Activated naive CD4-positive, alpha-beta T cell treated with anti-CD3 and anti-CD28 coated beads for 36 hours (primary cell): ENCODE measurements around the gene SDK2. TPM values are rescaled to one million over a fixed set of nuclear protein-coding genes. Genes with fewer than 3 reads are reported as not detected.

Experiments
- CTCF ChIA-PET: fragments of 350-600 bp; sonication (Branson Sonifier 250); formaldehyde crosslinking; loops from one replicate; lab custom pipeline; 2021; ENCODE audit warnings: antibody characterized with exemption; lab: Charles Lee
- DNase-seq: peaks from one replicate; pipeline ENCODE4 v3.0.0-alpha.2; 2020
- H3K27ac Mint-ChIP-seq: one replicate; pipeline ENCODE4 v1.8.0; 2021; ENCODE audit warnings: mild to moderate bottlenecking, mixed read lengths
- H3K27me3 Mint-ChIP-seq: one replicate; pipeline ENCODE4 v1.8.0; 2021; ENCODE audit warnings: low read depth, mixed read lengths
- H3K36me3 Mint-ChIP-seq: one replicate; pipeline ENCODE4 v1.8.0; 2021; ENCODE audit warnings: low read depth, mixed read lengths
- H3K4me1 Mint-ChIP-seq: one replicate; pipeline ENCODE4 v1.8.0; 2021; ENCODE audit warnings: low read depth, mixed read lengths
- H3K4me3 Mint-ChIP-seq: one replicate; pipeline ENCODE4 v1.8.0; 2021; ENCODE audit warnings: mild to moderate bottlenecking, moderate library complexity, mixed read lengths
- H3K9me3 Mint-ChIP-seq: one replicate; pipeline ENCODE4 v1.8.0; 2021; ENCODE audit warnings: mixed read lengths
- intact Hi-C: fragments of 100-400 bp; cut with micrococcal nuclease; formaldehyde crosslinking; loops from one replicate; pipeline ENCODE4 v1.15.1; 2023
- total RNA-seq, 2 experiments: library from RNA; stranded (reverse); gene quantifications; one replicate each; pipeline ENCODE4 v1.2.3, GENCODE V29; 2021

Gene SDK2
- total RNA-seq, 2 experiments from 2014 or later = 0.27 to 0.50 TPM

- no peaks in the 10 kb centered on the region for H3K36me3 Mint-ChIP-seq
- CTCF ChIA-PET = interaction anchor here (1.9 kb wide), 1 partner anchor 210 kb away, joined by 6 read pairs; no protein-coding TSS in a partner anchor
These were observed 4.3 kb downstream of the SDK2 start for GRCh38 chr17:73639932-73640331.

DNA sequence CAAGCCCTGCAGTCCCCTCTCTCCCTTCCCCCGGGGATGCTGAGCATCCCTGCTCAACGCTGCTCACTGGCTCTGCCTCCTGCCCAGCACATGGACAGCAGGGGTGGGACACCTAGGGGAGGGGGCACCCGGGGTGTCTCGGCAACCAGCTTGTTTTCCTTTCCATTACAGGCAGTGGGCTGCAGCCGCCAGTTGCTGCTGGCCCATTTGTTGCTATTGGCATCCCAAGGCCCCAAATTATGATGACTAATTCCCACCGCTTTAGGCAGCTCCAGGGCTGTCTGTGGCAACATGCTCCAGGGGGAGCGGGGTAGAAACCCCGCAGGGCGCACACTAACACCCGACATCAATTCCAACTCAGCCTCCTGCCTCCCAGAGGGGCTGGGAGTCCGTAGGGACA is 4.9 kb downstream of the SDK2 start:
- CTCF ChIA-PET = no interaction called here
- Mint-ChIP-seq H3K9me3 (no peaks in the 10 kb centered on the region), H3K27me3 (peaks cover 15% of the 10 kb centered on the region), H3K36me3 (no peaks in the 10 kb centered on the region), H3K4me3 (no peak overlapping the region), H3K4me1 (peaks cover 14% of the 10 kb centered on the region), H3K27ac (no peak overlapping the region)
- DNase-seq = no peak
- intact Hi-C loops = no loop called here

More at GRCh38 chr17:73639932-73640331, 4.3 kb downstream of the SDK2 start:
- DNase-seq = no peak
- Mint-ChIP-seq H3K4me3 (no peak overlapping the region), H3K9me3 (no peaks in the 10 kb centered on the region), H3K27me3 (peaks cover 15% of the 10 kb centered on the region), H3K27ac (no peak overlapping the region), H3K4me1 (peaks cover 14% of the 10 kb centered on the region)
- intact Hi-C loops = loop anchor here (5.0 kb wide), 1 partner anchor 537 kb away; no protein-coding TSS in a partner anchor

GRCh38 chr17:73638556-73638955 is 5.7 kb downstream of the SDK2 start:
- Mint-ChIP-seq H3K36me3 (no peaks in the 10 kb centered on the region), H3K27me3 (peaks cover 12% of the 10 kb centered on the region), H3K27ac (no peak overlapping the region), H3K4me1 (peaks cover 11% of the 10 kb centered on the region), H3K9me3 (no peaks in the 10 kb centered on the region), H3K4me3 (no peak overlapping the region)
- intact Hi-C loops = no loop called here
- no peak for DNase-seq
- CTCF ChIA-PET = no interaction called here

- no peak for DNase-seq
- no peaks in the 10 kb centered on the region for H3K36me3 Mint-ChIP-seq
- intact Hi-C loops = no loop called here
- peaks cover 10% of the 10 kb centered on the region for H3K27me3 Mint-ChIP-seq
- CTCF ChIA-PET = no interaction called here
- H3K4me3 Mint-ChIP-seq = no peak overlapping the region
- peaks cover 9% of the 10 kb centered on the region for H3K4me1 Mint-ChIP-seq
- no peaks in the 10 kb centered on the region for H3K9me3 Mint-ChIP-seq
- no peak overlapping the region for H3K27ac Mint-ChIP-seq
These were observed 6.4 kb downstream of the SDK2 start for GRCh38 chr17:73637866-73638265.

DNA sequence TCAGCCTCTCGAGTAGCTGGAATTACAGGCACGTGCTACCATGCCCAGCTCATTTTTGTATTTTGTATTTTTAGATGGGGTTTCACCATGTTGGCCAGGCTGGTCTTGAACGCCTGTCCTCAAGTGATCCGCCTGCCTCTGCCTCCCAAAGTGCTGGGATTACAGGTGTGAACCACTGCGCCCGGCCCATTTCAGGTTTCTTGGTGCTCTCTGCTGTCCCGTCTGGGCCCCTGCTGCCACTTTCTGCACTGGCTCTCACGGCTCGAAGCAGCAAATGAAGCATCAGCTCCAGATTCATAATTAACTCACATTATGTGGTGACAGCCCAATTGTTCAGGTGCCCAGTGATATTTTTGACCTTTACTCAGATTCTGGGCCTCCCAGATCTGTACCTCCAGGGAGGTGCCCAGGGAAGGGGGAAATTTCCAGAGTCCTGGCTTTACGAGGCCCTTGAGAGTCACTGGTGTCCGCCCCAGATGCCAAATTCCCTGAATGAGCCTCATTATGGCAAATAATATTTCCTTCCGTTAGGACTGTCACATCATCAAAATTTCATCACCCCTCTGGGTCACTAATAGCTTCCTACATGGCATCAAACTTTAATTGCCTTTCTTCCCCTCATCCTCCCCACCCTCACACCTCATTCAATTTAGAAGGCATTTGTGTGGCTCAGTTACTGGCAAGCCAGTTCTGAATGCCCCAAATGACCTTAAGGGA is 9.0 kb downstream of the SDK2 start:
- no peaks in the 10 kb centered on the region for H3K4me1 Mint-ChIP-seq

GRCh38 chr17:73634629-73635028 is 9.6 kb downstream of the SDK2 start:
- H3K36me3 Mint-ChIP-seq = no peaks in the 10 kb centered on the region
- intact Hi-C loops = no loop called here
- DNase-seq = no peak
- CTCF ChIA-PET = interaction anchor here (0.6 kb wide), 1 partner anchor 205 kb away, joined by 4 read pairs; no protein-coding TSS in a partner anchor
- H3K27ac Mint-ChIP-seq = no peak overlapping the region
- no peaks in the 10 kb centered on the region for H3K9me3 Mint-ChIP-seq
- H3K27me3 Mint-ChIP-seq = no peaks in the 10 kb centered on the region
- no peak overlapping the region for H3K4me3 Mint-ChIP-seq
- no peaks in the 10 kb centered on the region for H3K4me1 Mint-ChIP-seq

More for the DNA sequence above, 9.0 kb downstream of the SDK2 start:
- Mint-ChIP-seq H3K27me3 (no peaks in the 10 kb centered on the region), H3K27ac (no peak overlapping the region), H3K36me3 (no peaks in the 10 kb centered on the region), H3K4me3 (no peak overlapping the region), H3K9me3 (no peaks in the 10 kb centered on the region)
- intact Hi-C loops = no loop called here
- CTCF ChIA-PET = no interaction called here
- no peak for DNase-seq

DNA sequence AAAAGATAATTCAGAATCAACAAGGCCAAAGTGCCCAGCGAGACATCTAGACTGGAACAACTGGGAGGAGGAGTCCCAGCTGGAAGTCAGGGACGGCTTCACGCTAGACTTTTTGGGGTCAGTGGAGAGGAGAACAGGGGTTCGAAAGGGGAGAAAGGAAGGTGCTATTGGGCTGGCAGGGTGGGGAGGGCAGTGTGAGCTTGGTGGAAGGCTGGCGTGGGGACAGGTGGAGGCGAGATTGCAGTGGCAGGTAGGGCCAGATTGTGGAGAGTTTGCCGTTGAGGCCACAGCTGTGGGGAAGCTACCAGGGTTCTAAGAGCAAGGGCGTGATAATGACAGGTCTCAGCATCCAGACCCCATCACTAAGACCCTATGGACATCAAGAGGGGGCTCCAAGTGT is 10.5 kb downstream of the SDK2 start:
- Mint-ChIP-seq H3K27ac (no peak overlapping the region), H3K4me1 (no peaks in the 10 kb centered on the region), H3K27me3 (no peaks in the 10 kb centered on the region), H3K4me3 (no peak overlapping the region), H3K36me3 (no peaks in the 10 kb centered on the region), H3K9me3 (no peaks in the 10 kb centered on the region)
- intact Hi-C loops = no loop called here
- no peak for DNase-seq
- CTCF ChIA-PET = no interaction called here

DNA sequence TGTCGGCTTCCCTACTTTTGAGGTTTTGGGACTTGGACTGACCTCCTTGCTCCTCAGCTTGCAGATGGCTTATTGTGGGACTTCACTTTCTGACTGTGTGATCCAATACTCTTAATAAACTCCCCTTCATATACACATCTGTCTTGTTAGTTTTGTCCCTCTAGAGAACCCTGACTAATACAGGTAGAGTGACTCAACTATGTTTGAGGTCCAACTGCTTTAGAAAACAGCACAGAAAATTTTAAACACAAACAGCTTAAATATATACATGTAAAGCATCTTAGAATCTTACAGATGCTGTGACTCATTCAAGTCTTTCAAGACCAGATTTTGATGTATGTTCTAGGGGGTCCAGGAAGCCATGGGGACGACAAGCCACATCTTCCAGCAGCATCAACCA is 11.7 kb downstream of the SDK2 start:
- H3K4me1 Mint-ChIP-seq = no peaks in the 10 kb centered on the region
- CTCF ChIA-PET = no interaction called here
- no peak overlapping the region for H3K27ac Mint-ChIP-seq

DNA sequence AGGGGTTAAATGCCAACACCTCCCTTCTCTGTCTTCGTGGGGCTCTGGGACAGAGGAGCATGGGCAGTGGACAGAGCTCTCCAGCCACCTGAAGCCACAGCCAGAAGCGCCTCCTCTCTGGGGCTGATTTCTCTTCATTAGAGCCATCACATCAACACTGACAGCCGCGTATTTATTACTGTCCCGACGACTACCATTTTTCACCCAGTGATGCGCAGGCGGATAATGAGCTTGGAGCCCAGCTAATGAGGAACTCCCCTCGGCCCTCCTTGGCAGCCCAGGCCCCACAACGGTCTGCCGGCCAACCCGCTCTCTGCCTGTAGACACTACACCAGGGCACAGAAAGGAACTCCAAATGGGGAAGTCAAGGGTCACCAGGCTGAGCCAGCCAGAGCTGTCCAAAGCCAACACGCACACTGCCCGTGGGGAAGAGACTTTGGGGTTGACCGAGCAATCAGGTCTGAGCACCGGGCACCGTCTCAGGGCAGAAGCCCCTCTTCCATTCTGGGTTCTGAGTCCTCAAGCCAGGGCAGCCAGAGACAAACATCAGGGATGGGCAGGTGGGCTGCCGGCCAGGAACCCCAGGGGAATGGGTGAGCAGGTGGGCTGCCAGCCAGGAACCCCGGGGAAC is 13.2 kb downstream of the SDK2 start:
- CTCF ChIA-PET = no interaction called here
- no peaks in the 10 kb centered on the region for H3K4me1 Mint-ChIP-seq
- intact Hi-C loops = no loop called here

More for the DNA sequence above, 11.7 kb downstream of the SDK2 start:
- intact Hi-C loops = no loop called here
- Mint-ChIP-seq H3K36me3 (no peaks in the 10 kb centered on the region), H3K27me3 (no peaks in the 10 kb centered on the region), H3K4me3 (no peak overlapping the region), H3K9me3 (no peaks in the 10 kb centered on the region)
- DNase-seq = no peak

GRCh38 chr17:73630531-73630930 is 13.7 kb downstream of the SDK2 start:
- H3K27me3 Mint-ChIP-seq = no peaks in the 10 kb centered on the region
- CTCF ChIA-PET = no interaction called here
- H3K4me3 Mint-ChIP-seq = no peak overlapping the region
- H3K9me3 Mint-ChIP-seq = no peaks in the 10 kb centered on the region
- H3K36me3 Mint-ChIP-seq = no peaks in the 10 kb centered on the region
- no peaks in the 10 kb centered on the region for H3K4me1 Mint-ChIP-seq
- intact Hi-C loops = no loop called here
- H3K27ac Mint-ChIP-seq = no peak overlapping the region
- DNase-seq = no peak

More for the DNA sequence above, 13.2 kb downstream of the SDK2 start:
- Mint-ChIP-seq H3K36me3 (no peaks in the 10 kb centered on the region), H3K27me3 (no peaks in the 10 kb centered on the region), H3K4me3 (no peak overlapping the region), H3K27ac (no peak overlapping the region), H3K9me3 (no peaks in the 10 kb centered on the region)
- no peak for DNase-seq

- no peaks in the 10 kb centered on the region for H3K27me3 Mint-ChIP-seq
- no peak overlapping the region for H3K4me3 Mint-ChIP-seq
- H3K9me3 Mint-ChIP-seq = no peaks in the 10 kb centered on the region
- DNase-seq = no peak
- H3K36me3 Mint-ChIP-seq = no peaks in the 10 kb centered on the region
- H3K4me1 Mint-ChIP-seq = no peaks in the 10 kb centered on the region
- intact Hi-C loops = no loop called here
- H3K27ac Mint-ChIP-seq = no peak overlapping the region
- CTCF ChIA-PET = no interaction called here
These were observed 15.3 kb downstream of the SDK2 start for GRCh38 chr17:73628642-73629552.

DNA sequence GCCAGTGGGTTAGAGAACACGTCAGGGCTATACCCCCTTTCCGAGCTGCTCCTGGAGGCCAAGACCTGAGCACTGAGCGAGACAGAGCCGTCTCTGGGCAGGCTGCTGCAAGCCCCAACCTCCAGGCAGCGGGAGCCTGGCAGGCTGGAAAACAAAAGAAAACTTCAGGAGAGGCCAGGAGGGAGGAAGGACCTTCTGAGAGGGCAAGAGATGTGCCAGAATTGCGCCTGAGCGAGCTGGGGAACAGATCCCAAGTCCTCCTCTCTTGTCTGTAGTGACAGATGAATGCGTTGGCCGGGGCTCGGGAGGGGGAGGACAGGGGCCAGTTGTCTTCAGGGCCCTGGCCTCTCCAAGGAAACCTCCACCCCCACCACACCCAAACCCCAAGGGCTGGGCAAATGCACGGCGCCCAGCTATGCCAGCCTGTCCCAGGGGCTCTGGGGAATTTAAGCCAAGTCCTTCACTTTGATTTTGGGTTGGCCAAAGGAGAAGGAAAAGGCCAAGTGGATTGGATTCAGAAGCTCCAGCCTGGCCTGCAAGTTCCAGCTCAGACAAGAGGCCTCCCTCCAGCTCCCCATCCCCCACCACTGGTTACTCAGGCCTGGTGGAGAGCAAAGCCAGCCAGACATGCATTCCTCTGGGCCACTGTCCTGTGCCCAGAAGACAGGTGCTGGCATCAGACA is 18.1 kb downstream of the SDK2 start:
- intact Hi-C loops = no loop called here
- no peak for DNase-seq
- no peaks in the 10 kb centered on the region for H3K36me3 Mint-ChIP-seq
- H3K4me1 Mint-ChIP-seq = peaks cover 2% of the 10 kb centered on the region
- peaks cover 2% of the 10 kb centered on the region for H3K9me3 Mint-ChIP-seq
- CTCF ChIA-PET = no interaction called here
- no peaks in the 10 kb centered on the region for H3K27me3 Mint-ChIP-seq
- no peak overlapping the region for H3K4me3 Mint-ChIP-seq
- no peak overlapping the region for H3K27ac Mint-ChIP-seq
